ELF-1 (cell line): ENCODE results near the gene TMEM164.
A peak's percentile ranks its signal among the peaks of the same experiment; 100 is the strongest.

Source experiments
- DNase-seq: peaks from one replicate; pipeline ENCODE4 v3.0.0-alpha.2; 2016; ENCODE audit warnings: low read depth, low spot score

The TMEM164 gene

GRCh38 chrX:110163488-110163887 lies 160.6 kb downstream of the TMEM164 start:
- DNase-seq: no peak

DNA sequence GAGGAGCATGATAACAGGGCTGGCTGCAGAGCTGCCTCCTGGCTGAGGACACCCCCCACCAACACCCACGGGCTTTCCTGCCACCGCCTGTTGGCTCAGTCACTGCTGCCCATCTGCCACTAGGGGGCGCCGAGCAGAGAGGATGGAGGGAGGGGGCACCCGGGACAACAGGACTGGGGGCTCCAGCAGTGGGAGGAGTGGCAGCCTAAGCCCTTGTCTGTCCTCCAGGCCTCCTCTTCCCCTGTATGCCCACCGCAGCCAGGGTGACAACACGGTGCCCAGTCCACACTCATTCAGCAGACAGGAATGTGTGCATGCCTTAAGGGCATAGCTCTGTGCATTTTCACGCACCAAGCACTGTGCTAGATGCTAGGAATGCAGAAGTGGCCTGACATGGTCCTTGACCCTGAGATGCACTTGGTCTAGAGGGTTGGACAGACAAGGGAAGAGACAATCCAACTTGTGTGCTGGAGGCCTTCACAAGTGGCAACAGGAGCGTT lies 165.1 kb downstream of the TMEM164 start:
- DNase-seq: peak; percentile 72

- no peak for DNase-seq
Measured at GRCh38 chrX:110168585-110168984, 165.7 kb downstream of the TMEM164 start.

DNA sequence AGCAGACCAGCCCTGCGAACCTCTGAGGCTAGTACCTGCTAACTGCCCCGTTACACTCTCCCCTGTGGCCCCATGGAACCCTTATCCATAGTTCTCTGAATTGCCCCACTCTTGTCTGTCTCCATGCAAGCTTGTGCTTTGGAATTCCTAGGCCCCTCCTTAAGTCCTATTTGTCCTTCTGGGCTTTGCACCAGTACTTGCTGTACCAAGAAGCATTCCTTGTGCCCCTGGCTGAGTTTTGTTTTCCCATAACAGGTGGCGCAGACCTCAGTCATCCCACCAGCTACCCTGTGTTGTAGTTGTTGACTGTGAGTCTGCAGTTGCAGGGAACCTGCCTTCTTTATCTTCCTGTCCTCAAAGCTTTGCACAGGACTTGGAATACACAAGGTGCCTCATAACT lies 167.1 kb downstream of the TMEM164 start:
- DNase-seq: no peak

GRCh38 chrX:110171442-110171841 lies 168.5 kb downstream of the TMEM164 start:
- no peak for DNase-seq

DNA sequence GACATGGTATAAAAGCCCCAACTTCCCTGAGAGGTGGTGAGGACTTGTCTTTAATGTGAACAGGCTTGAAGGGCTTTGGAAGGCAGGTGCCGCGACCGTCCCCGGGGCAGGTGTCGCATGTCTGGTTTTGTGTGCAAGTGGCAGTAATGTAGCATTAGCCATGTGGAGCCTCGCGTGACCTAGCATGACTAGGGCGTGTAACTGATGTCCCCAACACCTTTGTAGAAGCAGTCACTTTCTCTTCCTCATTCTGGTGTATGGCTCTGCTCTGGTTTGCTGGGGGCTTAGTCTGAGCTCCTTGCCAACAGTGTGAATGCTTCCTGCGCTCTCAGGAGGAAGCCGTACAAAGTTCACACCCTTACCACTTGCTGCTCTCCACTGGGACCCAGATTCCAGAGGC lies 169.3 kb downstream of the TMEM164 start:
- no peak for DNase-seq

DNA sequence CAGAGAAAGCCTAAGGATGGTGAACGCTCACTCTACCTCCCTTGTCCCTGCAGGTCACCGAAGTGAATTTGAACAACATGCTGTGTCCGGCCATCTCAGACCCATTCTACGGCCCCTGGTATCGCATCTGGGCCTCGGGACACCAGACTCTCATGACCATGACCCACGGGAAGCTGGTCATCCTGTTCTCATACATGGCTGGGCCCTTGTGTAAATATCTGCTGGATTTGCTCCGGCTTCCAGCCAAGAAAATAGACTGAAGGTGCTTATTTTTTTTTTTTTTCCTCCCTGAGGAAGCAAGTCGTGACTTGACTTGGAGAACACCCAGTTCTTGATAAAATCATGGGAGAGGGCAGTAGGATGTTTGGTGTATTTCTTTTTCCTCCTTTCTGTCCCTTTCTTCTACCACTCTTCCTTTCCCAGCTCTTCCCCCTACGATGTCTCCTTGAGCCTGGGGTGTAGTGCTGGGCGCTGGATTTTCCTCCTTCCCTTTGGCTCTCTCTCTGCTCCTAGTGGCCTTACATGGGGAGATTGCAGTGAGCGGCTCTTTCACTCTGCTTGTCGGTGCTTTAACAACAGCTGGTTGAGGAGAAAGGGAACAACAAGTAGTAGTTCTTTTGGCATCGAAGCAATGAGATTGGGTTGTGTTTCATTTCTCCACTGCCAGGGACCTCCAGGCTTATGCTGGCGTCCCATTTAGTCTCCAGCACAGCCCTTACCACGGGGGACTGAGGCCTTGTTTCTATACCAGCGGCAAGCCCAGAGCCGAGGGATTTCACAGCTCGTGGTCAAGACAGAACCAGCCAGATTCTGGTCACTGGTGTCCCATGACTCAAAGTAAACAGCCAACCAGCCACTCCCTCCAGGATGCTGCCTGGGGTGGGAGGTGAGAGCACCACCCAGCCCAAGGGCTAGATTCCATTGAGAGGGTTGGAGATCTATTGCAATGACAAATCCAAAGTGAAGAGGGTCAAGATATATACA lies 170.6 kb downstream of the TMEM164 start:
- peak; percentile 25 for DNase-seq

GRCh38 chrX:110175146-110175545 lies 172.2 kb downstream of the TMEM164 start:
- no peak for DNase-seq

- DNase-seq: no peak
Measured at GRCh38 chrX:110175696-110176095, 172.8 kb downstream of the TMEM164 start.

GRCh38 chrX:110178179-110178865 lies 175.4 kb downstream of the TMEM164 start:
- no peak for DNase-seq

DNA sequence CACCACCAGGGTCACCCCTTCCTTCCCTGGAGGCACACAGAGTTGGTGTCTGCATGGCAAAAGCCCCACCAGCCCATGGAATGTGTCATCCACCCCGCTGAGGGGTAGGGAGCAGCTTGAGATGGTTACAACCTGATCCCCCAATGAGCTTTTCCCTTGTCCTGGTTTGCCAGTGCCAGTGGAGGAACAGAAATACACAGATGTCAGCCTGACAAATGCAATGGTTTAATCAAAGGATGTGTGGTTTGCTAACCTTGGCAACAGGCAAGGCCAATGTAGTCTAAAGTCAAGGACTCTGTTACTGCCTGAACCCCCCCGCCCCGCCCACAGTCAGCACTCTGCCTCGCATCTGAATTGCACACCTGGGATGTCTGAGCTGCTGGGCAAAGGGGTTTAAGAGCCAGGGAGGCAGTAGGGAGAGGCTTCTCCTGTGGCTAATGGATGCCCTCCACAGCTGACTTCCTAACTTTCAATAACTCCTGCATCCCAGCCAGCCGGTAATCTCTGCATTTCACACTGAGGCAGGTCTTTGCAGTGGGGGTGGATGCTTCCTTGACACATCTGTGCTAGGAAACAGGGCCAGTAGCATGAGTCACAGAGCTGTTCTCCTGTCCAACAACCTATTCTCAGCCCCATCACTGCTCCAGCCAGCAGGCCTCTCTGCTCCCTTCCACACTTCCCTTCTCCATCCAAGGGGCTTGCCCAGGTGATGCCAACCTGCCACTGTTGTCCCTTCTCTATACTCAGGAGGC lies 177.4 kb downstream of the TMEM164 start:
- DNase-seq: peak; percentile 48

GRCh38 chrX:110180928-110181310 lies 178.0 kb downstream of the TMEM164 start:
- peak; percentile 15 for DNase-seq

DNA sequence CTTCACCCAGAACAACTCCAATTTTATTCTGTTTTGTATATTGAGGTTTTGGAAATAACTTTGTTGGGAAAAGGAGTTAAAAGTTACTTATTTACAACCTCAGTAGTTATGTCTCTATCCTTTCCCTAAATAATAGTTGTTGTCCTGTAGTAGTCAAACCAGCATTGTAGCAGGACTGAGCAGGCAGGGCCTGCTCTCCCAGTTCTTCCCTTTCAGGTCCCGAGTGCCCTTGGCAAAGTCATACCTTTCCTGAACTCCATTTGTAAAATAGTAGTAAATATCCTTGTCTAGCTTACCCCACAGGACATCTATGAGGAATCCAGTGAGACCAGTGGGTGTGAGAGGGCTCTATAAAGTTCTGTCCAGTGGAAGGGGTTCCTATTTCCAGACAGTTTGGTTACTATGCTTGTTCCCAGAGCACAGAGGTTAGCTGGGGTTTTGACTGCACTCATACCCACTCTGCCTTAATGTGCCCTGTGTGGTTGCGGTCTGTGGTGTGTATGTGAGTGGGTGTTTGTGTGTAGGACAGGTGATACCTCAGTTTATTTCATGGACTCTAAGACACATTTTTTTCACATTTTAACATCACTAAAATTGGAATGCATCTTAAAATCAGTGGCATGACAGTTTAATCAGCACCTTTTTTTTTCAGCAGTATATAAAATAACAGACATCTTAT lies 178.7 kb downstream of the TMEM164 start:
- peak; percentile 40 for DNase-seq

DNA sequence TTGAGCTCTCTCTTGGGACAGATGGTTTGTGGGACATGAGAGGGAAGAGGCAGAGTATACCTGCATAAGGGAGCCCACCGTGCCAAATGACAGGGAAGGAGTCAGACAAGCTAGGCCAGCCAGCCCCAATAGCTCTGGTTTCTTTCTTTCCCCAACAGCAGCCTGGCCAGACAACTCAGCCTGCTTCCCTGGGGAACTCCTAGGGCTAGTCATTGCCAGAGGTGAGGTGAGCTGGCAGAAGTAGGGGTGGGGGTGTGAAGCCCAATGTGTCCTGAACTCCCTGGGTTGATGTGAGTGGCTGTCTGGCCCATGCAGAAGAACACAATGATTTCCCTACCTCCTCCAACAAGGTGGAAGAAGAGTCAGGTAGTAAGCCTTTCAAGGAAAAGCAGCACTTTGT lies 179.4 kb downstream of the TMEM164 start:
- peak; percentile 49 for DNase-seq

GRCh38 chrX:110182865-110183264 lies 180.0 kb downstream of the TMEM164 start:
- no peak for DNase-seq

DNA sequence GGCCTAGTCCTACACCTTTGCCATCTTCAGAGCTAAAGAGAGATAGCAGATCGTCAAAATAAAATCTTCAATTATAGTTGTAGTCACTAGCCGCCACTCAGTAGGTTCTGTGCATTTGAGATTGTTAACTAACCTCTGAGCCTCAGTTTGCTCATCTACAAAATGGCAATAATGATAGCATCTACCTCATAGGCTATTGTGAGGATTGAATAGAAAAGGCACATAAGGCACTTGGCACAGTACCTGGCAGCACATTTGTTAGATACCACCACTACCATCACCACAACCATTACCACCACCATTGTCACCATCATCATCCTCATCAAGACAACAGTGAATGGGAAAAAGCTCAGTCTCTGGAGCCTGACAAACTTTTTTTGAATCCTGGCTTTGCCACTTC lies 180.4 kb downstream of the TMEM164 start:
- DNase-seq: no peak

DNA sequence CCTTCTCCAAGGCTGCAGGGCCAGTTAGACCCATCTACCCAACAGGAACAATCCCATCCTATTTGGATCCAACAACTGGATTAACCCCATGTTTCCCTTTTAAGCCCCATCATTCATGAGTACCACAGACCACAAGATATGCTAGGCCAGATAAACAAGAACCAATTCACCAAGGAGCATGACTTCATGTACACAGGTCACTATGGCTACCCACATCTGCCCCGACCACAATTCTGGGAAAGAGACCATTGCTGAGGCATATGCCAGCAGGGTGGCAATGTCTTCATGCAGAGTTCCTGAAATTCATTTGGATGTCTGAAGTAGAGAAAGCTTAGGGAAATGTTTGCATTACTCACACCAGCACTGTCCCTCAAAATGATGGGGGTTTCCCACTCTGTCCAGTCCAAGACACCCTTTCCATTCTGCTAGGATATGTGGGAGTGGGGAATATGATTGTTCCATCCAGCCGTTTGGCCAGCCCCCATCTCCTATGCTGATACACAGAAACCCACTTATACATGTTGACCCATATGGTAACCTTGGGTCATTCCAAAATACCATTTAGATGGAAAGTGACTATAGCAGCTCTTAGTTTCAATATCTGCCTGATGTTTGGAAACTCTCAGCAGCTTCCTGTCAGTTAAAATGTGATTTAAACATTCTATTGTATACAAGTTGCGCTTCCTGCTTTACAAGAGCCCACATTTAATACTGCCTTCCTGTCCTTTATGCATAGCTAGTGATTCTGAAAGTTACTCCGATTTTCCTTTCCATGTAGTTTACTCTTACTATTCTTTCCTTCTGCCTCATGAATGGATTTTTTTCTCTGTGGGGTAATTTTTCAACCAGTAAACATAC lies 186.0 kb downstream of the TMEM164 start:
- DNase-seq: no peak

GRCh38 chrX:110192516-110192915 lies 189.6 kb downstream of the TMEM164 start:
- no peak for DNase-seq

- no peak for DNase-seq
Measured at GRCh38 chrX:110194977-110195376, 192.1 kb downstream of the TMEM164 start.

DNA sequence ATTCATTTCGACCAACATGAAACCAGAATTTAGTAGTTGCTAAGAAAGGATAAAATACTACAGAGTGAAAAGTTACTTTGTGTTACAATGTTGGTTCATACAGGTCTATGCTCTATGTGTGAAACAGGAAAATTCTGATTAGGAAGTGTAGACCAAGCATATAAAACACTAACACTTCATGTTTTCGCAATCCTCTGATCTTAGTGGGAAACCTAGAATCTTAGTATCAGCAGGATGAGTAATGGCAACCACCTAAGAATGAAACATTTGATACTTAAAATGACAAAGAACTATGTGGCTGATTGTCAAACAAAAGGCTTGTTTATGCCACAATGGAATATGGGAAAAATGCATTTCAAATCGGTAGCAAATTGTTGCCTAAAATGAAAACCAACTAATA lies 198.9 kb downstream of the TMEM164 start:
- DNase-seq: no peak
